Renal cortical epithelial cell (primary cell): ENCODE data around the gene SYT15. TPM values are rescaled to one million over a fixed set of nuclear protein-coding genes. Genes with fewer than 3 reads are reported as not detected.
"Not testable (repeated sequence)": the region's sequence is repeated elsewhere in the genome, so short reads cannot be mapped to it uniquely, and the experiment has no call there.

Experiments used
- DNase-seq: peaks from one replicate; pipeline ENCODE4 v3.0.0-alpha.2; 2011; ENCODE audit warnings: low read depth
- total RNA-seq: library from RNA; depleted of rRNA; stranded (reverse); fragments of >200 nt; gene quantifications from 2 replicates; pipeline ENCODE4 v1.2.3, GENCODE V29; 2014

Gene SYT15
- total RNA-seq, 1 donor from 2014 or later: 1.0 TPM

DNA sequence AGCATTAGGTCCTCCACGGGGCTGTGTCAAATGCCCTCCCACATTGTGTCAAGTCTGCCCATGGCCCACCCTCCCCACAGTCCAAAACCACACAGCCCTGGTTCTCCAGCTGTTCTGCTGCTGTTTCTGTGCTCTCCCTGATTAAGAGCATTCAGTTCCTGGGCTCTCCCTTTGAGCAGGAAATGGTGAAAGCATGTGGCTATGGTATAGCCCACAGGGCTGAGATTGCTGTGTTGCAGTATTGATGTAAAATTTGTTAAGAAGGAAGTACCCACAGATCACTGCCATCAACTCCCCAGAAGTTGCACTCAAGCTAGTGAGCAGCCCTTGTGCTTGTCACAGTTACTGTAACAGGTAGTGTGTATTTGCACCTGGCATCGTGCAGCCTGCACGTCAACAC, 9.3 kb downstream of the SYT15 start:
- DNase-seq: not testable (repeated sequence)

- DNase-seq: not testable (repeated sequence)
These were observed 10.7 kb downstream of the SYT15 start for GRCh38 chr10:46589589-46589988.

- DNase-seq: not testable (repeated sequence)
These were observed 12.1 kb downstream of the SYT15 start for GRCh38 chr10:46591053-46591452.

- DNase-seq: not testable (repeated sequence)
These were observed 14.4 kb downstream of the SYT15 start for GRCh38 chr10:46593307-46593706.

DNA sequence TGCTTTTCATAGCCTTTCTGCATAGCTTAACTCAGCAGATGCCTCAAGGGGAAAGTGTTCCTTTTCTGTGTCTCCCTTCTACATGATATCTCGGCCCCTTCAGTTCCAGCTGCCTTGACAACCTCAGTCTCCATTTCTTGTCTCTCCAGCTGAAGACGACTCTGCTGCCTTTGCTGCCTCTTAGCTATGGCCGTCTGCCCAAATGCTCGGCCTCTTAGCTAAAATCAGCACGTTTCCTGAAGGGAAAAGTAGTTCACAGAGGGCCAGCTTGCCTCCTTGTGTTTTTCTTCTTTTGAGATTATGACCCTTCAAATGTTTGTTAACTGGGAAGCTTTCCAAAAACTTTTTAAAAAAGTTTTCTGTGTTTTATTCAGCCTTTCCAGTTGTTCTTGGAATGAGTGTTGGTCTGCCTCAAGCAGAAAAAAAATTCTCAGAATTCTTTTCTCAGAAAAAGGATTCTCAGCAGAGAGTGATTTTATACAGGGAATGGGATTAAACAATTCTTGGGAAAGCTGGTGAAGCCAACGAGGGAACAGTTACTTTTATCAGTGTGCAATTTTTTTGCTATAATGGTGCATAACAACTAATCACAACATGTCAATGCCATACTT, 15.6 kb downstream of the SYT15 start:
- not testable (repeated sequence) for DNase-seq

GRCh38 chr10:46596570-46596969, 17.6 kb downstream of the SYT15 start:
- DNase-seq: not testable (repeated sequence)

DNA sequence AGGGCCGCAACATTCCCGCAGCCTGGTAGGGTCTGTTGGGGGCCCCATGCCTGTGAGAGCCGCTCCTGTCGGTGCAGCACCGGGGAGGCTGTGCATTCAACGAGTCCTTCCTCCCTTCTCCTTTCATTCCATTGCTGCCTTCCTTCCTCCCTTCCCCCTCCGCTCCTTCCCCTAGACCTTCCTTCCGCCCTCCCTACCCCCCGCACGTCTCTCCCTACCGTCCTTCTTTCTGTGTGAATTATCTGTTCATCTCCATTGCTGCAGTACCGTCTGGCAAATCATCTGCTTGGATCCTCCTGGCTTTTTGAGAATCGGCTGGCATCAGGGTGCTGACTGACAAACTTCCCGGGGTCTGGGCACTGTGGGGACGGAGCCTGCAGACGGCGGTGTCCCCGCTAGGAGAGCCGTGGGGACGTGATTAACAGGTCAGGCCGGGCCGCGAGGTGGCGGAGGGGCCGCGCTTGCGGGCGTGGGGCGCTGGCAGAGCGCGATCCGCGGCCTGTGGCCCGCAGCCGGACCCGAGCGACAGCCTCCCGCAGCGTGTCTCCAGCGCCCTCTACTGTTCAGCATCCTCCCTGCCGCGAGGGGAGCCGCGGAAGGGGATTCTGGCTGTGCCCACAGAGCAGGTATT, 18.8 kb downstream of the SYT15 start:
- DNase-seq: not testable (repeated sequence)

- not testable (repeated sequence) for DNase-seq
These were observed 21.6 kb downstream of the SYT15 start for GRCh38 chr10:46600516-46600915.

GRCh38 chr10:46615540-46615939, 36.6 kb downstream of the SYT15 start:
- DNase-seq: not testable (repeated sequence)

DNA sequence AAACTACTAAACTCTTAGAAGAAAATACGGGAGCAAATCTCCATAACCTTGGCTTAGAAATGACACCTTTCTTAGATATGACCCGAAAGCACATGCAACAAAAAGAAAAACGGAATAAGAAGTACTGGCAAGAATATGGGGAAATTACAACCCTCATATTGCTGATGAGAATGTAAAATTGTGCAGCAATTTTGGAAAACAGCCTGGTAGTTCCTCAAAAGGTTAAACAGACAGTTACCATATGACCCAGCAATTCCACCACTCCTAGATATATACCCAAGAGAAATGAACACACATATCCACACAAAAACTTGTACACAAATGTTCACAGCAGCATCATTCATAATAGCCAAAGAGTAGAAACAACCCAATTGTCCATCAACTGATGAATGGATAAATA, 37.3 kb downstream of the SYT15 start:
- not testable (repeated sequence) for DNase-seq

DNA sequence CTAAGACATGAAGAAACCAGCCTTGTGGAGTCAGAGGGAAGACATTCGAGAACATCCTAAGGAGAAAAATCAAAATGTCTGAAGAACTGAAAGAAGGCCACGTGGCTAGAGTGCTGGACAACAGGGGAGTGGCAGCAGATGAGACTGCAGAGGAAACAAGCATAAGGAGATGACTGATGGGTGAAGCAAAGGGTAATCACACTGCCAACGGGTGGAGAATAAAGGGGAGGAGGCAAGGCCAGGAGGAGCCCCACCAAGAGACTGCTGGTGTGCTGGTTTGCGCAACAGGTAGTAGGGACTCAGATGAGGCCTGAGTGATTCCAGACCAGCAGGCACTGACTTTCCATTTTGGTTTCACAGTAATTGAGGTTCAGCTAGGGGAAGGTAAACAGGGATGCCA, 38.2 kb downstream of the SYT15 start:
- not testable (repeated sequence) for DNase-seq

DNA sequence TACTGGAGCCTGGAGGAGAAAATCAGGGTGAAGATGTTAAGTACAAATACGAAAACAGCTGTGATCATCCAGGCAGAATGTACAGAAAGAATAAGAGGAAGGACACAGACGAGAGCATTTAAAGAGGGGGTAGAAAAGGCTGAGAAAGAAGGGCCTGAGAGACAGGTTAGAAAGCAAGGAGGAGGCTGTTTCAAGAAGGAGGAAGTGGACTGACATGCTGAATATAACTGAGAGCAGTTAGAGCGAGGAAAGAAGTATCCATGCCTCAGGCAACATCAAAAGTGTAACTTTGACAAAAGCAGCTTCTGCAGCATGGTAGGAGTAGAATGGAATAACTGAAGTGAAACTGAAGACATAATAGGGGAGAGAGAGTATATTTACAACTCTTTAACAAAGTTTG, 39.0 kb downstream of the SYT15 start:
- not testable (repeated sequence) for DNase-seq

DNA sequence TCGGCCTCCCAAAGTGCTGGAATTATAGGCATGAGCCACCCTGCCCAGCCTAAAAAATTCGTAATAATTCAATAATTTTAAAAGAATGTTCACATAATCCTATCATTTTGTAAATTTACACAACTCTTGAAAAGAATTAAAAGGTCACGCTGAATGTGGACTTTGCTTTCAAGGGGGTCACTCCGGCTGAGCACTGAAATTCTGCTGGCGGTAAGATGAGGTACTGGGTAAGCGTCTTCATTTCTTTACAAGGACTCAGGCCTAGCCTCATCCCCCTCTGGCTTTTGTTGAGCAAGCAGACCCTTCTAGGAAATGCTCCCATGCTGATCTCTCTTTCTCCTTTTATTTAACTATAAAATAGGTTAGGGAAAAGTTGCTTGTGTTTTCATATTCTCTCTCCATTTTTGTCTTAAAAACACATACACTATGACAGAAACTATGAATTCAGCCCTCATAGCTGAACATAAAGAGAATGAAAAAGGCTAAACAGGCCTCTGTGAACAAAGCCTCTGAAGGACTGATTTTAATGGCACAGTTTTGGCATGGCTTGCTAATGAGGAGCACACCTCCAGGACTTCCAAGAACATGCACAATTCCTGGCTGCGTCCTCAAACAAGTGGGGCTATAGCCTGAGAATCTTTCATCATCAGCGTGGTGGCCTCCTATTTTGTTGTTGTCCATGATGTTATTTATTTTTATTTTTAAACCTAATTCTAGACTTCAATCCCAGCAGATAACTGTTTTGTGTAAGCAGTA, 45.1 kb downstream of the SYT15 start:
- not testable (repeated sequence) for DNase-seq

DNA sequence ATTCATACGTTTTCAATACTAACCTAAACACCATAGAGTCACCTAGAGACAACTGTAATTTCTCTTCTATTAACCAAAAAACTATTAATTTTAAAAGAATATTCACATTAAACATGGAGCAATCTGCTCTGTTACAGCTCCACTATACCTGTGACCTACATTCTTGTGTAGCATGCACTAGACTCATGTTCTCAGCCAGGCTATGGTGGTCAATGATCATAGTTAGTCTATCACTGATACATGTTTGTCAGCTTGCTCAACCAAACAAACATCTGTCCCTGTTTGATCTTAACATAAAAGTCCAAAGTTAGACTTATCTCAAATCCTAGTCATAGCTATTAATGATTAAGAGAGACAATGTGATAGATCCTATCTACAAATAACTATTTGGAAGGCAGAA, 50.9 kb downstream of the SYT15 start:
- DNase-seq: not testable (repeated sequence)

GRCh38 chr10:46630816-46631215, 51.9 kb downstream of the SYT15 start:
- not testable (repeated sequence) for DNase-seq

GRCh38 chr10:46631683-46632082, 52.8 kb downstream of the SYT15 start:
- not testable (repeated sequence) for DNase-seq

DNA sequence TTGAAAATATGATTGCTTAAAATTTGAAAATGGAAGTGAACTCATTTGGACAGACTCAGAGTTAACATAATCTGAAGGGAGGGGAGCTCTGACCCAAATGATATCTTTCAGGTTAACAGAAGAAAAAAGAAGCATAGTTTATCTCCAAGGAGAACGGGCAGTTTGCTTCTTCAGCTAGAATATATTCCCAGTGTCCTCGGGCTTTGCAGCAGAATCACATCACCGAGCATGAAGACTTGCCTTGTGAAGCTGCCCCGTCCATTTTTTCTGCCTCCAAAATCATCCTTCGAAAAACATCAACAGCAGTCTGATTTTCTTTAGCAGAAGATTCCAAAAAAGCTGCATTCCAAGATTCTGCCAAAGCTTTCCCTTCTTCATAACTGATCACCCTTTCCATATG, 55.8 kb downstream of the SYT15 start:
- not testable (repeated sequence) for DNase-seq

DNA sequence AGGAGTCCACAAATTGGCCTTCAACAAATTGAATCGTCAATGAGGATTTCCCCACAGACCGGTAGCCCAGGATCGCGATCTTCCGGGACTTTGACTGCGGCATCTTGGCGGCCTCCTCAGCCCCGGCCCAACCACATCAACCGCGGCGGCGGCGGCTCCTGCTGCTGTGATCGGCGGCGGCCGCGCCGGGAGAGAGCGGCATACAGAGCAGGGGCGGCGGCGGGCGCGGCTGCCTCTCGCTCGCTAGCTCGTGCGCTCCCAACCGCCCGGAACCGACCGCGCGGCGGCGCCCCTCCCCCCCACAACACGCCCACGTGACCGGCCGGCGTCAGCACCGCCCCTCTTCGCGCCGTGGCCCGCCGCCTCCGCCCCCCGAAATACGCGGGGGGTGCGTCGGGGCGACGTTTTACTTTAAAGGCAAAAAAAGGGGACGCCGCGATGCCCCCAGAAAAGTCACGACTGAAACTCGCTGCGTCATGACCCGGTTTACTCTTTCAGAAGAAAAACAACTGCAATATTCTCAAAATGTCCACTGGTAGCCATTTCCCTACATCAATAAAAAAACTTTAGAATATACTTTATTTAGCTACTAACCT, 56.5 kb downstream of the SYT15 start:
- not testable (repeated sequence) for DNase-seq

DNA sequence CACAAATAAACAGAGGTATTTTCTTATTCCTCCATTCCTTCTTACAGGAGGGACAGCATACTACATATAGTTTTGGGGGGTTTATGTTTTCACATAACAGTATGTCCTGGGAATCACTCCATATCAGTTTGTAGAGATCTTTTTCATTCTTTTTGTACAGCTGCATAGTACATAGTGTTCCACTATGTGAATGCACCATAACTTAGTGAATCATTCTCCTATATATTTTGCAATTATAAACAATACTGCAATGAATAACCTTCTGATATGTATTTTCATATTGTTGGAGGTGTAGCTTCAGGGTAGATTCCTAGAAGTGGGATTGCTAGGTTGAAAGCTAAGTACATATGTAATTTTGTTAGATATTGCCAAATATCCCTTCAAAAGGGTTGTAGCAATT, 61.1 kb downstream of the SYT15 start:
- not testable (repeated sequence) for DNase-seq
